Brain microvascular endothelial cell (primary cell): ENCODE data around the gene NPFFR2.

Experiments used
- DNase-seq: peaks from one replicate; pipeline ENCODE4 v3.0.0-alpha.2; 2020
- H3K27ac ChIP-seq: fragments of 250-450 bp; sonication (Bioruptor Pico); 2 replicates; pipeline ENCODE4 v1.5.1; 2020; ENCODE audit warnings: mild to moderate bottlenecking, moderate library complexity
- H3K27me3 ChIP-seq: fragments of 250-450 bp; sonication (Bioruptor Pico); replicated peaks from 2 replicates; pipeline ENCODE4 v1.5.1; 2020; ENCODE audit warnings: mild to moderate bottlenecking
- H3K36me3 ChIP-seq: fragments of 250-450 bp; sonication (Bioruptor Pico); replicated peaks from 2 replicates; pipeline ENCODE4 v1.5.1; 2020; ENCODE audit warnings: mild to moderate bottlenecking
- H3K4me3 ChIP-seq: 2 replicates; pipeline ENCODE4 v1.5.1; 2011; ENCODE audit warnings: low read depth, mild to moderate bottlenecking, control low read depth, low read length, moderate library complexity
- CTCF ChIP-seq: IDR thresholded peaks from 2 replicates; pipeline ENCODE4 v1.5.1; 2011; ENCODE audit warnings: low read depth, mild to moderate bottlenecking, moderate library complexity, low read length, control low read depth, inconsistent platforms; ENCODE audit errors: missing control alignments
- in situ Hi-C: cut with HindIII; loops from 2 replicates; pipeline ENCODE4 v1.10.0; 2017; ENCODE audit warnings: low sequenced_read_pairs, low pct_ligation_motif_present

Gene NPFFR2

GRCh38 chr4:72094059-72094797 is 62.4 kb downstream of the NPFFR2 start:
- Histone ChIP-seq H3K36me3 (no peaks in the 10 kb centered on the region), H3K27ac (no peak overlapping the region), H3K27me3 (no peaks in the 10 kb centered on the region), H3K4me3 (no peak overlapping the region)
- in situ Hi-C loops, result no loop called here
- no peak for TF ChIP-seq CTCF
- no peak for DNase-seq

GRCh38 chr4:72107456-72107855 is 75.7 kb downstream of the NPFFR2 start:
- no peak for TF ChIP-seq CTCF
- Histone ChIP-seq H3K36me3 (no peaks in the 10 kb centered on the region), H3K4me3 (no peak overlapping the region), H3K27me3 (no peaks in the 10 kb centered on the region), H3K27ac (no peak overlapping the region)
- DNase-seq, result no peak
- in situ Hi-C loops, result no loop called here

- no peak overlapping the region for H3K4me3 ChIP-seq
- in situ Hi-C loops, result no loop called here
- H3K27me3 ChIP-seq, result no peaks in the 10 kb centered on the region
- no peak for TF ChIP-seq CTCF
- H3K36me3 ChIP-seq, result no peaks in the 10 kb centered on the region
- DNase-seq, result no peak
- H3K27ac ChIP-seq, result no peak overlapping the region
Observed at GRCh38 chr4:72109364-72109763, 77.6 kb downstream of the NPFFR2 start.

GRCh38 chr4:72109959-72110497 is 78.2 kb downstream of the NPFFR2 start:
- no peak overlapping the region for H3K4me3 ChIP-seq
- H3K36me3 ChIP-seq, result no peaks in the 10 kb centered on the region
- no peak for DNase-seq
- no peaks in the 10 kb centered on the region for H3K27me3 ChIP-seq
- H3K27ac ChIP-seq, result no peak overlapping the region
- in situ Hi-C loops, result no loop called here
- TF ChIP-seq CTCF, result no peak

GRCh38 chr4:72110886-72111285 is 79.1 kb downstream of the NPFFR2 start:
- H3K36me3 ChIP-seq, result no peaks in the 10 kb centered on the region
- no peak overlapping the region for H3K27ac ChIP-seq
- TF ChIP-seq CTCF, result no peak
- H3K4me3 ChIP-seq, result no peak overlapping the region
- no peak for DNase-seq
- no peaks in the 10 kb centered on the region for H3K27me3 ChIP-seq
- in situ Hi-C loops, result no loop called here

GRCh38 chr4:72111863-72112262 is 80.1 kb downstream of the NPFFR2 start:
- no peak overlapping the region for H3K27ac ChIP-seq
- no peak for DNase-seq
- H3K36me3 ChIP-seq, result no peaks in the 10 kb centered on the region
- TF ChIP-seq CTCF, result no peak
- no peaks in the 10 kb centered on the region for H3K27me3 ChIP-seq
- H3K4me3 ChIP-seq, result no peak overlapping the region
- in situ Hi-C loops, result no loop called here
